GM21528 (cell line): Measurements from ENCODE around the gene PNRC1.
"Not testable (repeated sequence)": the region's sequence is repeated elsewhere in the genome, so short reads cannot be mapped to it uniquely, and the experiment has no call there.

Experiments
- ATAC-seq: cut with Tn5 transposase; IDR thresholded peaks from one replicate; pipeline ENCODE4 v1.9.1; 2021; ENCODE audit warnings: mild to moderate bottlenecking, moderate library complexity; ENCODE audit not compliant: unreplicated experiment, low FRiP score

The PNRC1 gene

GRCh38 chr6:89098461-89098860, 17.9 kb downstream of the PNRC1 start:
- ATAC-seq: no peak

- ATAC-seq: no peak
Measured at GRCh38 chr6:89100114-89100513, 19.6 kb downstream of the PNRC1 start.

GRCh38 chr6:89110284-89110683, 29.7 kb downstream of the PNRC1 start:
- ATAC-seq: no peak

- no peak for ATAC-seq
Measured at GRCh38 chr6:89111933-89112332, 31.4 kb downstream of the PNRC1 start.

GRCh38 chr6:89116702-89117101, 36.2 kb downstream of the PNRC1 start:
- no peak for ATAC-seq

- no peak for ATAC-seq
Measured at GRCh38 chr6:89117211-89118108, 36.9 kb downstream of the PNRC1 start, which contains the start of gene SRSF12. Gene SRSF12 (minus strand): TSS chr6:89118071. CDS start chr6:89117887, 184 bp downstream.

- ATAC-seq: no peak
Measured at GRCh38 chr6:89118931-89119330, 38.4 kb downstream of the PNRC1 start.

- no peak for ATAC-seq
Measured at GRCh38 chr6:89120371-89120770, 39.8 kb downstream of the PNRC1 start.

- ATAC-seq: no peak
Measured at GRCh38 chr6:89121934-89122333, 41.4 kb downstream of the PNRC1 start.

- no peak for ATAC-seq
Measured at GRCh38 chr6:89122625-89123024, 42.1 kb downstream of the PNRC1 start.

- not testable (repeated sequence) for ATAC-seq
Measured at GRCh38 chr6:89128256-89128671, 47.7 kb downstream of the PNRC1 start.

- no peak for ATAC-seq
Measured at GRCh38 chr6:89131599-89131998, 51.0 kb downstream of the PNRC1 start.

- ATAC-seq: no peak
Measured at GRCh38 chr6:89132057-89132456, 51.5 kb downstream of the PNRC1 start.

GRCh38 chr6:89133981-89134380, 53.4 kb downstream of the PNRC1 start:
- no peak for ATAC-seq

GRCh38 chr6:89134723-89135122, 54.2 kb downstream of the PNRC1 start:
- ATAC-seq: no peak
